Measurements from ENCODE around the gene MAPKBP1.

GRCh38 chr15:41735046-41735445 is 39.2 kb upstream of the MAPKBP1 start:
- TF ChIP-seq POLR2A (IDR thresholded peaks at IDR 0.05): no peak
- TF ChIP-seq, protein P1, sequence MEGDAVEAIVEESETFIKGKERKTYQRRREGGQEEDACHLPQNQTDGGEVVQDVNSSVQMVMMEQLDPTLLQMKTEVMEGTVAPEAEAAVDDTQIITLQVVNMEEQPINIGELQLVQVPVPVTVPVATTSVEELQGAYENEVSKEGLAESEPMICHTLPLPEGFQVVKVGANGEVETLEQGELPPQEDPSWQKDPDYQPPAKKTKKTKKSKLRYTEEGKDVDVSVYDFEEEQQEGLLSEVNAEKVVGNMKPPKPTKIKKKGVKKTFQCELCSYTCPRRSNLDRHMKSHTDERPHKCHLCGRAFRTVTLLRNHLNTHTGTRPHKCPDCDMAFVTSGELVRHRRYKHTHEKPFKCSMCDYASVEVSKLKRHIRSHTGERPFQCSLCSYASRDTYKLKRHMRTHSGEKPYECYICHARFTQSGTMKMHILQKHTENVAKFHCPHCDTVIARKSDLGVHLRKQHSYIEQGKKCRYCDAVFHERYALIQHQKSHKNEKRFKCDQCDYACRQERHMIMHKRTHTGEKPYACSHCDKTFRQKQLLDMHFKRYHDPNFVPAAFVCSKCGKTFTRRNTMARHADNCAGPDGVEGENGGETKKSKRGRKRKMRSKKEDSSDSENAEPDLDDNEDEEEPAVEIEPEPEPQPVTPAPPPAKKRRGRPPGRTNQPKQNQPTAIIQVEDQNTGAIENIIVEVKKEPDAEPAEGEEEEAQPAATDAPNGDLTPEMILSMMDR (IDR thresholded peaks at IDR 0.05): no peak
